ENCODE data around the gene FAM184B. TPM values are rescaled to one million over a fixed set of nuclear protein-coding genes. Genes with fewer than 3 reads are reported as not detected.

Gene FAM184B
- total RNA-seq, 1 experiment from 2014 or later: 0.09 TPM

GRCh38 chr4:17694552-17694951 lies 86.9 kb downstream of the FAM184B start:
- no CpG with 5 or more reads among the region's 1 CpG for WGBS (ENCODE audit: extremely low coverage, insufficient read length, low lambda C conversion rate)
- no peak overlapping the region for H3K14ac ChIP-seq (ENCODE audit: insufficient read depth, low read length)

More at GRCh38 chr4:17694552-17694951, 86.9 kb downstream of the FAM184B start:
- Histone ChIP-seq H2BK15ac (ENCODE audit: low read depth, low read length) (no peak overlapping the region), H2BK5ac (ENCODE audit: insufficient read length, low read length) (no peak overlapping the region), H3K23ac (ENCODE audit: insufficient read length, low read depth, low read length) (no peak overlapping the region), H3K4me2 (ENCODE audit: insufficient read depth, insufficient read length, low read length) (no peak overlapping the region), H3K9me3 (ENCODE audit: control insufficient read depth, low read depth, low read length) (no peaks in the 10 kb centered on the region), H2BK120ac (ENCODE audit: low read depth, low read length, poor library complexity, severe bottlenecking) (no peak overlapping the region), H3K18ac (ENCODE audit: insufficient read length, low read depth, low read length) (no peak overlapping the region), H3K4ac (ENCODE audit: low read depth, low read length) (no peak overlapping the region), H3K4me1 (ENCODE audit: insufficient read depth, low read length) (no peaks in the 10 kb centered on the region), H3K9ac (ENCODE audit: extremely low read depth, insufficient read length, low read length) (no peak overlapping the region), H3K27ac (ENCODE audit: insufficient read length, low read depth, low read length) (no peak overlapping the region), H3K23me2 (ENCODE audit: insufficient read length, low read depth, low read length, poor library complexity, severe bottlenecking) (no peaks in the 10 kb centered on the region), H3K79me2 (ENCODE audit: insufficient read depth, low read length) (no peaks in the 10 kb centered on the region), H2AK5ac (ENCODE audit: insufficient read length, low read length) (no peak overlapping the region), H3K79me1 (ENCODE audit: insufficient read depth, low read depth, low read length, poor library complexity, severe bottlenecking) (no peaks in the 10 kb centered on the region), H4K20me1 (ENCODE audit: control insufficient read depth, insufficient read depth, insufficient read length) (no peaks in the 10 kb centered on the region), H2AFZ (ENCODE audit: low read length) (no peak overlapping the region), H4K5ac (ENCODE audit: insufficient read length, low read depth, low read length) (no peak overlapping the region), H4K91ac (ENCODE audit: insufficient read length, low read depth, low read length) (no peak overlapping the region), H3K56ac (ENCODE audit: insufficient read length, low read depth, low read length) (no peak overlapping the region), H3T11ph (ENCODE audit: low read length) (no peak overlapping the region), H3K27me3 (ENCODE audit: insufficient read depth, low read length) (no peaks in the 10 kb centered on the region), H2BK12ac (ENCODE audit: insufficient read length, low read depth, low read length) (no peak overlapping the region), H4K8ac (replicated peaks; ENCODE audit: insufficient read length, low read depth, low read length) (no peak overlapping the region), H2BK20ac (ENCODE audit: low read depth, low read length, poor library complexity, severe bottlenecking) (no peak overlapping the region)
- Mint-ChIP-seq H3K4me3 (no peak overlapping the region), H3K36me3 (ENCODE audit: insufficient read depth in 1 of 3, low read depth in 3 of 3) (no peaks in the 10 kb centered on the region; a peak in 1 of 7 replicates), H3K9me3 (peaks cover 0 to 6% of the 10 kb centered on the region in 2 experiments; a peak in 2 of 5 replicates), H3K27me3 (ENCODE audit: low read depth) (peaks cover 2% of the 10 kb centered on the region), H3K4me1 (no peaks in the 10 kb centered on the region), H3K27ac (no peak overlapping the region)
- TF ChIP-seq CTCF (conservative IDR thresholded peaks at IDR 0.05): no peak
- no peak for DNase-seq
